NCI-H510A (cell line): ENCODE results near the gene CCT8.

ENCODE experiments used
- DNase-seq: peaks from one replicate; lab custom pipeline; 2025; lab: John Stamatoyannopoulos, UW

Gene CCT8

DNA sequence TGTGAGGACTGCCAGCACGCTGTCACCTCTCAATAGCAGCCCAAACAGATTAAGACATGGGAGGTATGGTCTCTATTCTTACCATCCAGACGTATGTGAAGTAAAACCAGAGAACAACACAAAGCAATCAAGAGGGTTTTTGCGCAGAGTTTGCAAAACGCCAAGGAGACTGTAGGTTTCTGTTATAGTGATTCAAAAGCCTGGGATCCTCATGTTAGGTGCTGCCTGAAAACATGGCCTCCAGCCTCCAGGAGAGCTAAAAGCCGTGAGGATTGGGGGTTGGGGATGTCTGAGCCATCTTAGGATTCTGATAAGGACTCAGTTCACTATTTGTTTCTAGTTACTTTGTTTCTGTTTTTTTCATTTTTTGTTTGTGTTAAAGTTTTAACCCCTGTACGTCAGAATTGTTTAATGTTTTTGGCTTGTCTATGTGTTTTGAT lies 4.2 kb upstream of the CCT8 start:
- DNase-seq: peak; percentile 7

DNA sequence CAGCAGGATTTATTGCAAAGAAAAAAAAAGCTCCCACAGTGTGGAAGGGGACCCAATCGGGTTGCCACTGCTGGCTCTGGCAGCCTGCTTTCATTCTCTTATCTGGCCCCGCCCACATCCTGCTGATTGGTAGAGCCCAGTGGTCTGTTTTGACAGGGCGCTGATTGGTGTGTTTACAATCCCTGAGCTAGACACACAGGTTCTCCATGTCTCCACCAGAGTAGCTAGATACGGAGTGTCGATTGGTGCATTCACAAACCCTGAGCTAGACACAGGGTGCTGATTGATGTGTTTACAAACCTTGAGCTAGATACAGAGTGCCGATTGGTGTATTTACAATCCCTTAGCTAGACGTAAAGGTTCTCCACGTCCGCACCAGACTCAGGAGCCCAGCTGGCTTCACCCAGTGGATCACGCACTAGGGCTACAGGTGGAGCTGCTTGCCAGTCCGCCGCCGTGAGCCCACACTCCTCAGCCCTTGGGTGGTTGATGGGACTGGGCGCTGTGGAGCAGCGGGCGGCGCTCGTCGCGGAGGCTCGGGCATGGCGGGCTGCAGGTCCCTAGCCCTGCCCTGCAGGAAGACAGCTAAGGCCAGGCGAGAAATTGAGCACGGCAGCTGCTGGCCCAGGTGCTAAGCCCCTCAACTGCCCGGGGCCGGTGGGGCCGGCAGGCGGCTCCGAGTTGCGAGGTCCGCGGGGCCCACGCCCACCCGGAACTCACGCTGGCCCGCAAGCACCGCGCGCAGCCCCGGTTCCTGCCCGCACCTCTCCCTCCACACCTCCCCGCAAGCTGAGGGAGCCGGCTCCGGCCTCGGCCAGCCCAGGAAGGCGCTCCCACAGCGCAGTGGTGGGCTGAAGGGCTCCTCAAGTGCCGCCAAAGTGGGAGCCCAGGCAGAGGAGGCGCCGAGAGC lies 3.5 kb upstream of the CCT8 start:
- peak; percentile 17 for DNase-seq

DNA sequence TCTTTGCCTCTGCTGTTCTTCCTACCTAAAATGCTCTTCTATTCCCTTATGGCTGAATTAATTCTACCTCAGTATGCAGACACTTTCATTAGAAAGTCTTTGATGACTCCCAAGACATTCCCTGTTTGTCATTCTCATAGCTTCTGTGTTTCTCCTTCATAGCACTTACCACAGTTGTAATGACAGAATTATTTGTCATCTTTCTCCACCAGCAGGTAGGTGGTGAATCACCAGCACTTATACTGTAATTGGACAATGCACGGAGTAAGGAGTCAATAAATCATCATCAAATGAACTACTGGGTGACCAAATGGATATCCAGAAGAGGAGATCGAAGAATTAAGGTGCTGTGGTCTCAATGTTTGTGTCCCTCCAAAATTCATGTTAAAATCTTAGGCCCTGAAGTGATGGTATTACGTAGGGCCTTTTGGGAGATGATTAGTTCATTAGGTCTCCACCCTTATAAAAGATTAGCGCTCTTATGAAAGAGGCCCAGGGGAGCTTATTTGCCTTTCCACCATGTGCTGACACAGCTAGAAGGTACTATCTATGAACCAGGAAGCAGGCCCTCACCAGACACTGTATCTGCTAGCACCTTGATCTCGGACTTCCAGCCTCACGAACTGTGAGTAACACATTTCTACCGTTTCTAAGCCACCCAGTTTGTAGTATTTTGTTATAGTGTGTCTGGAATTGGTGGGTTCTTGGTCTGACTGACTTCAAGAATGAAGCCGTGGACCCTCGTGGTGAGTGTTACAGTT lies 2.4 kb upstream of the CCT8 start:
- DNase-seq: no peak

DNA sequence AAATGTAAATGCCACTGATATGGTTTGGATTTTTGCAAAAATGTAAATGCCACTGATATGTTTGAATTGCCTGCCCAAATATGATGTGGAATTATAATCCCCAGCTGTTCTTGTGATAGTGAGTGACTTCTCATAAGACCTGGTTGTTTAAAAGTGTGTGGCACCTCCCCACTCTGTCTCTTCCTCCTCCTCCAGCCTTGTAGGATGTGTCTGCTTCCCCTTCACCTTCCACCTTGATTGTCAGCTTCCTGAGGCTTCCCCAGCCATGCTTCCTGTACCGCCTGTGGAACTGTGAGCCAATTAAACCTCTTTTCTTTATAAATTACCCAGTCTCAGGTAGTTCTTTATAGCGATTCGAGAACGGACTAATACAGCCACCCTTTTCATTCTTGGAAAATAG lies 1.3 kb upstream of the CCT8 start:
- DNase-seq: no peak

DNA sequence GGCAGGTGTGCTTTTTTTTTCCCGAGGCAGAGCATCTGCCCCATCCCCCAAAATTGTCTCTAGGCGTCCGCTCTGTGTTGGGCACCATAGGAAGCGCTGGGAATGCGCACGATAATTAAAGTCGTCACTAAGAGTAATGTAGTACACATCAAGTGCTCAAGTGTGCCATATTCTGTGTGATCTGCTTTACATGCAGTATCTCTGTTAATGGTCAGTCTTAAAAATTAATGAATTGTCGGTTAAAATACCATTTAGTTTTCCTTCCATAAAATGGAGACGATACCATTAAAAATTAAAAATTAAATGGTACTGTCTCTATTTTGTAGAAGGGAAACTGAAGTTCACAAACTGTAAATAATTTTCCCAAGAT lies 544 bp upstream of the CCT8 start:
- DNase-seq: peak; percentile 44

DNA sequence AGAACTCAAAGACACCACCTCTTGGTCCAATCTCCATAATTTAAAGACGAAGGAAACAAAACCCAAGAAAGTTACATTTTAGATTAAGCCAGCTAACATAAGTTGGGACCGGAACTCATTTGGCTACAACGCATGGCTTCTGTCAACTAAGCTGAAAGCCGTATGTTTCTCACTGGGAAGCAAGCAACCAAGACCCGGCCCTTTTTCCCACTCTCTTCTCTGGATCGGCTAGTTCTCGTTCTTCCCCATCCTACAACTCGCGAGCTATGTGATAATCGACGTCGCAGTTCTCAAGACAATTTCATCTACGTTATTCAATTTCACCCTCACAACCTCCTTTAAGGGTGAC lies 601 bp downstream of the CCT8 start:
- DNase-seq: no peak

DNA sequence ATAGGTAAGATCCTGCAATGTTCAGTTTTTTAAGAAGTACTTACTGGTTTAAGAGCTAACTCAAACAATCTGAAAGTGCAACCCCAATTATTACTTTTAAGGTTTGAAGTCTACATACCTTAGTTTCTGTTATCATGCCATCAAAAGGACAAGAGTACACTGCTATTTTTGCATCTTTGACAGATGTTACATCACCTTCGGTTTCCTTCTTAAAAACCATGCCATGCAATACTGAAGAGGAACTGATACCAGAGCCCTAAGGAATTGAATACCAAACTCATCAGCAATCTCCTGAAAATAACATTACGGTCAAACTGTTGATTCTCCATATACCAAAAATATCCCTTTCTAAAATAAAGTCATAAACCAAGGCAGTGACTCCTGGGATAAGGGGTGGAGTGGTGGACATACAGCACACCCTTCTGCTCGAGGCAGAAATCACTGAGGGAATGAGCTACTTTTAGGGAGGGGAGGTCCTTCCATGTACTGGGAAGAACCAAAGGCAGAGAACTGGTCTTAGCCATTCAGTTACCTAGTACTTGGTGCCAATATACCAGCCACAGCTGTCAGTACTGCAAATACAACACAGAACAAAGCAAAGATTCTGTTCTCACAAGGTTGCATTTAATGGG lies 8.5 kb downstream of the CCT8 start:
- DNase-seq: no peak

DNA sequence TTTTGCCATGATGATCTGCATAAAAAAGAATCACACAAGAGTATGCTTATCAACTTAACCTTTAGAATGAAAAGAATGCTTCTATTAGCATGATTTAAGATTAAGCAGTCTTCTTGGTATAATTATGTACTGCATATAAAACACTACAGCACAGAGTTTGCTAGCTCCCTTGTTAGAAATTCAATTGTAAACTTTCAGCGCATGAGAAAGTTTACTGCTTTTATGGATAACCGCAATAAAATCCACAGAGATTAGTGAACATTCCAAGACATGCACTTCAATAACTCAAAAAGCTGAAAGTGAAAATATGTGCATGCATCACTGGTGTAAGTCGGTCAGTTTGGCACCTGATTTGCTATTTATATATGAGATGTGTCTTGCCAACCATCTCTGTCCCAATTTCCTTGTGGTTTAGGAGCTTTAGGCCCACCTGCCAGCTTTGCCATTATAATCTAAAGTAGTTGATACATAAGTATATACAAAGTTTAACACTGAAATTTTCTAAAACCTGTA lies 16.9 kb downstream of the CCT8 start:
- DNase-seq: no peak

DNA sequence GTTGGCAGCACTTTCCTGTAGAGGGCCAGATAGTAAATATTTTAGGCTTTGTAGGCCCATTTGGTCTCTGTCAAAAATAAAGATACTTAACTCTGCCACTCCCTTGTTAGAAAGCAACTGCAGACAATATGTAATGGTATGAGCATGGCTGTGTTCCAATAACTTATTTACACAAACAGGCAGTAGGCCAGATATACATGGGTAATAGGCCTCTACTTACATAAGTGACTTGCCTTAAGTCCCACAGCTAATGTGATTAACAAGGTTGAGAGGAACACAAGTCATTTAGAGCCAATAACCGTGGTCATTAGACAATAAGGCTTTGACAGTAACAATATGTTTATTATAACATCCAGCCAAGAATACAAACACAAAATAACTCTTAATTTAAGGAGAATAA lies 17.4 kb downstream of the CCT8 start:
- DNase-seq: no peak

DNA sequence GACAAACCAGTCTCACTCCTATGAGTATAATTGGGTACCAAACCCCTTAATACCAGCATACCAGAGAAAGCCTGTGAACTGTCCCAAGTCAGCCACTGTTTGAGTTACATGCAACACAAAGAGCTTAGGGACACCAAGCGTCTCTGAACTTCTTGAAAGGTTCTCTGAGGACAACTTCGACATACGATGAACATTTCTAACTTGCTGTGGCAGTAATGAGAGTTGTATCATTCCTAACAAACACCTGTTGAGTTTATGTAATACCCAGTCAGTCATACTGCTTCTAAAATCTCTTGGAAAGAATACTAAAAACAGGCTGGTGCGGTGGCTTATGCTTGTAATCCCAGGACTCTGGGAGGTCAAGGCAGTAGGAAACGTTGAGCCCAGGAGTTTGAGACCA lies 18.4 kb downstream of the CCT8 start:
- DNase-seq: no peak

DNA sequence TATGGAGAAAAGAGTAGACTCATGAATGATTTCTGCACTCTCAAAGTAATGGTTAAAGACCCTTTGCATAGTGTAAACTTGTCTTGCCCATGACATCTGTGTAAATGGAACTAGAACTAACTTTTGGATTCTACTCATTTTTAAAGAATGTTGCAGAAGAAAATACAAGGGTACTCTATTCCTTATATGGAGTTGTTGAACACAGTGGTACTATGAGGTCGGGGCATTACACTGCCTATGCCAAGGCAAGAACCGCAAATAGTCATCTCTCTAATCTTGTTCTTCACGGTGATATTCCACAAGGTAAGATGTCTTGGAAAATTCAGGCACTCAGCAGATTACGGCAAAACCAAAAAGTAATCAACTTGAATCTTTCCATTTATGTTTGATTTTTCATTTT lies 19.8 kb downstream of the CCT8 start:
- no peak for DNase-seq

DNA sequence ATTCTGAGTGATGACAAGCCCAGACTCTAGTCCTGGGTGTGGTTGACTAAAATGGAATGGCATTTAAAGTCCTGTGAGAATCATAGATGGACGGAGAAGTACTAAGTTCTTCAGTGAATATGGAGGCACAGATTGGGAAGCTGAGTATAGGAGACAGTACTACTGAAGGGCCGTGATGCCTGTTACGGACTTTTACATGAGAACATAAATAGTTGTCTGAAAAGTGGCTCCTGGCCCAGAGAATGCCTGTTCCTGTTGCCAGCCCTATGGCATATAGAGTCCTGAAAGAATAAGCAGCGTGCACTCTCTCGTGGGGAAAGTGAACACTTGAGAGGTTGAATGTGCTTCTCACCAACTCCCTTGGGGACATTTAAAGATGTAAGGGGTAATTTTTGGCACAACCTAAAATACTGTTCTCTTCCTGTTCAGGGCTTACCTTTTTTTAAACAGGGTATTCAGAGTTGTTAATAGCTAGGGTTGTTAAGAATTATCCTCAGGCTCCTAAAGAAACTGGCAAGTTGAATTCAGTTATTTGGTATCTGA lies 20.4 kb downstream of the CCT8 start:
- DNase-seq: no peak

DNA sequence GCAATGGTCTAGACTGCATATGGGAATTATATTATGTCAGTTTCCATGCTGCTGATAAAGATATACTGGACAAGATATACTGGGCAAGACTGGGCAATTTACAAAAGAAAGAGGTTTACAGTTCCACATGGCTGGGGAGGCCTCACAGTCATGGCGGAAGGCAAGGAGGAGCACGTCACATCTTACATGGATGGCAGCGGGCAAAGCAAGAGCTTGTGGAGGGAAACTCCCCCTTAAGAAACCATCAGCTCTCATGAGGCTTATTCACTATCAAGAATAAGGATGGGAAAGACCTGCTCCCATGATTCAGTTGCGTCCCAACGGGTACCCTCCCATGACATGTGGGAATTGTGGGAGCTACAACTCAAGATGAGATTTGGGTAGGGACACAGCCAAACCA lies 21.2 kb downstream of the CCT8 start:
- no peak for DNase-seq

DNA sequence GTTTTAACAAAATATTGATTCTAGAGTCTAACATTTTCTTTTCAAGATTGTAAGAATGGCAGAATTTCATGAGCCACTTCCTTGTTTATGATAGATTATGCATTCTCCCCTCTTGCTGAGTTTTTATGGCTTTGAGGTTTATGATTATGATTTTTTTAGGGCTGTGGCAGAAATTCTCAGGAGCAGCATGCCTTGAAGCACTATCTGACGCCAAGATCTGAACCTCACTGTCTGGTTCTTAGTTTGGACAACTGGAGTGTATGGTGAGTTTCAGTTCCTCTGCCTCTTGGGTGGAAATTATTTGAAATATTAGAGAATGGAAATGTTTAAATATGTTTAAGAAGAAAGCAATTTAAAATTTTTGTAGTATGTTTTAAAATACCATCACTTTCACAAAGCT lies 38.8 kb downstream of the CCT8 start:
- DNase-seq: no peak

DNA sequence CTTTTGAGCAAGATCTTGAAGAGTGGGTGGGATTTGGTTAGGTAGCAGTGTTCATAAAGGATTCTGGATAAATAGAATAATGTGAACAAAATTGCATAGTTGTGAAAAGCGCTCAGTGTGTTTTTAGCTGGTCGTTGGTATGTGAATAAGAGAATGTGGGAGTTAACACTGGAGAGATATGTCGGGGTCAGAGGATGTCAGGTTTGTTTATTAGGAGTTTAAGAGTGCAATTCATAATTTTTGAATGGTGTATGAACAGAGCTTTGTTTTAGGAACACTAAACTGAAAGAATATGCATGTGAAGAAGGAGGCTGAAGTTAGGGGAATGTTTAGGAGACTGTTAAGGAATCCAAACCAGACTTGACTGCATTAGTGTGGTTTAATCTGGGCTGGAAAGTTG lies 39.6 kb downstream of the CCT8 start:
- DNase-seq: no peak

DNA sequence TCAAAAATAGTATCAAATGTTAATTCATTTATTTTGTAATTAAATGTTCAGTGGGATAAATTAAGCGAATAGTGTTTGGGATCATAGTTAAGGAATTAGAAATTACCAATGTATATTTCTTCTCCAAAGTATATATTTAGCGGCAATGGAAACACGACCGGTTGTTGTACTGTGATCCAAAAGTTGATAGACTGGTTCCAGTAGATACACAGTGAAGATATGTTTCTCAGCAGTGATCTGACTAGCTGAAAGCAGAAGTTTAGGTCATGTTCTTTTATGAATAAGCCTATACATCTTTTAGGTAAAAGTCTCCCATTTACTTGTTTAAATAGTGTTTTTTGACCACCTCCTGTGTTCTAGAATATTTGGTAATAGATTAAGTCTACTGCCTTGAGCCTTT lies 40.1 kb downstream of the CCT8 start:
- DNase-seq: no peak

DNA sequence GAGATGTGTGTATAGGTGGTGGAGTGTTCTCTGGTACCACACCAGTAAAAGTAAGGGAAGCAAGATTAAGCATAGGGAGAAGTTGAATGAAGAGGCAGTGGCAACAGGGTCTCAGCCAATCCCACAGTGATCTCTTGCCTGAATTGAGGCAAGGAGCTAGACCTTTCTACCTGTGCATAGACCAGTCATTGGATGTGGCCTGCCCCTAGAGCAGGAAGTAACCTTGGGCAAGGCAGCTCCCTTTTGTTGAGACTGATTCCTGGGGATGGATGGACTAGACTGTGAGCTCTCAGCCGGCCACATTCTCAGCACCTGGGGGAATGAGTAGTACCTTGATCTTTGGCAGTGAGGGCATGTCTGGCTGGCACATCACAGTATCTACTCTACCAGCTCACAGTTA lies 42.5 kb downstream of the CCT8 start:
- DNase-seq: no peak

DNA sequence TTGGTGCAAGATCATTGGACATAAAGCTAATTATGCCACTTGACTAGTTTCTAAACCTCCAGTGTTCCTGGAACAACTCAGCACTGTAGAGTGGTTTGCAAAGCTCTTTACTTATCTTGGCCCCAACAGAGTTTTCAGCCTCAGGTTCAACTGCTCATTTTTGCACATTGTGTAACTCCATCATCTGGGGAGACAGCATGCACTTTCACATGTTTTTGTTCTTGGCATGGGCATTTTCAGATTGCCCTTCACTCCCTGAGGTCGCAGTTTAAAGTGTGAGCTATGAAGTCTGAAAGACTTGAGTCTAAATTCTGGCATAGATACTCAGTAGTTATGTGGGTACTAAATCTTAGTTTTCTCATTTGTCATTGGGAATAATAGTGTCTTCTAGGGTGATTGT lies 43.9 kb downstream of the CCT8 start:
- DNase-seq: no peak

DNA sequence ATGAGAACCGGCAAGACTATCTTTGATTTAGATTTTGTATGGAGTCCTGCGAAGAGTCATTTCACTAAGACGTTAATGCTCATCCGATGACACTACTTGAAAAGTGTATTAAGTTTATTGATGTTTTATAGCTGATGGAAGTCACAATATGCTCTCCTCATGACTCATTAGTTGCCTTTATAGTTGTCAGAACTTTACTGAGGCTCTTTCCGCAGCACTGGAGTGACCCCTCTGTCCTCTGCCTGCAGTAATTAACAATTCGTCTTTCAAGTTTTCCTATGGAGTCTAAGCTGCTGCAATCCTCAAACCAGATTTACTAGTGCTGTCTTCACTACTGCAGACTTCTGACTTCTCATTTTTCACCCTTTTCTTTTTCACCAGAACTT lies 48.1 kb downstream of the CCT8 start:
- no peak for DNase-seq

DNA sequence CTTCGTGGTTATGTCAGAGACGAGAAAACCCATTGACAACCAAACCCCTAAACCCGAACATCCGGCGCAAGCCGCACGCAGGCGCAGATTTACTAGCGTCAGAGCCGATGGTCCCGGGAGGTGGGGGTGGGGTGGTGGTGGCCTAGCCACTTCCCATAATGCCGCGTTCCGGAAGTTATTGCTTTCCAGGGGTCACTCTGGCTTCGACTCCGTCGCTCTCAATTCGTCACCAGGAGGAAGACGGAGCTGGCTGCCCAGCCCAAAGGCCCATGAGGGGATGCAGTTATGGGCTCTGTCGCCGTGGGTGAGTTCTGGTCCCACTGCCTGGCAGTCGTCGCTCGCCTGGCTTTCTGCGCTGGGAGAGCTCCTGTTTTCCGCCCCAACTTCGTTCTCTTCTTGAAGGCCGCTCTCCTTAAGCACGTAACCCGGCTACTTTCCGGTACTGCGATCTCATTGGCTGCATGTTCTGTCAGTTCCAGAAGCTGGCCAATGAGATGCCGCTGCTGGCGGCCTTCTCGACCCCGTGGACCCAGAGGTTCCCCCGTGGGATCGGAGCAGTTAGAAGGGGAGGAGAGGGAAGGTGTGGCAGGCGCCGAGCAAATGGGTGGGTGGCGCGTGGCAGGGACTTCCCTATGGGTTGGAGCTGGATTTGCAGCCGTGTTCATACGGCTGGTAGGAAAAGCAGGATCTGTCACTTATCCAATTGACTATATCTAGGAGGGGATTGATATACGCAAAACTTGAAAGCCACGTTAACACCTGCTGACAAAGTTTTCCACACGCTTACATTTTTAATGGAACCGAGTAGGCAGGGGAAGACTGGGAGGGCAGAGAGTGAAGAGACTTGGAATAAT lies 48.7 kb downstream of the CCT8 start, which contains the start of gene USP16:
Gene USP16 (plus strand): TSS at position 195 of the 854 bp plus-strand sequence. CDS start 3,246 bp downstream, outside the sequence.
- DNase-seq: peak; percentile 88

DNA sequence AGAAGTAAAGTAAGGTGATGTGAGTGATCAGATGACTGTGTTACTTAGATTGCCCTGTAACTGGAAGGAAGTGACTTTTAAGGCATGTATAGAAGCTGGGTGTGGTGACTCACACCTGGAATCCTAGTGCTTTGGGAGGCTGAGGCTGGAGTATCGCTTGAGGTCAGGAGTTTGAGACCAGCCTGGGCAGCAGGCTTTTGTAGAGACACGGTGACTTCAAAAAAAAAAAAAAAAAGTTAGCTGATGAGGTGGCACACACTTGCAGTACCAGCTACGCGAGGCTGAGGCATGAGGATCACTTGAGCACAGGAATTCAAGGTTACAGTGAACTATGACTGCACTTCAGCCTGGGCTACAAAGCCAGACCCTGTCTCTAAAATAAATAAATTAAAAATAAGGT lies 51.3 kb downstream of the CCT8 start:
- DNase-seq: no peak

DNA sequence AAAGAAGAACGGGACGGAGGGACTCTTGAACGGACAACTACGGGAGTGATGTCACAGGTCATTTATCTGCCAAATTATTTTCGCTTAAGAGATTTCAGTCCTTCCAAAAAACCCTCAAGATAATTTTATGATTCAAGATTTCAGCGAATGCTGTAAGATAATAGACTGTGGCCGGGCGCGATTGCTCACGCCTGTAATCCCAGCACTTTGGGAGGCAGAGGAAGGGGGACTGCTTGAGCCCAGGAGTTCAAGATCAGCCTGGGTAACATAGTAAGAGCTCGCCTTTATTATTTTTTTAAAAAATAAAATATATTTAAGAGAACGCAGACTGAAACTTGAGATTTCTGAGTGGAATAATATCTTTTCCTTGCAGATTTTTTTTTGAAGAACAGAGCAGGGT lies 54.9 kb downstream of the CCT8 start:
- DNase-seq: no peak
